Gastrocnemius medialis (tissue), 4 donors: ENCODE data around the gene SHC3. TPM values are rescaled to one million over a fixed set of nuclear protein-coding genes. Genes with fewer than 3 reads are reported as not detected.

Source experiments
- ATAC-seq, 2 donors: fragments of 150-250 bp; one replicate each; pipeline ENCODE4 v1.9.1; 2016
- DNase-seq, 2 donors: peaks; one replicate each; pipeline ENCODE4 v3.0.0-alpha.2; 2019
- H3K27ac ChIP-seq, 4 donors: fragments of 200-600 bp; sonication (generic); 1 replicate in 1 of 4; 2 replicates in 3 of 4; pipeline ENCODE4 v1.5.1; 2016 to 2018; ENCODE audit warnings: mild to moderate bottlenecking in 2 of 4, moderate library complexity in 1 of 4
- H3K27me3 ChIP-seq, 3 donors: fragments of 200-600 bp; sonication (generic) in 2 of 3; 1 replicate in 1 of 3; 2 replicates in 2 of 3; pipeline versions ENCODE4 v1.5.1 to v1.6.0; 2016 to 2019; ENCODE audit warnings: mild to moderate bottlenecking in 1 of 3, moderate library complexity in 1 of 3
- H3K36me3 ChIP-seq, 2 donors: fragments of 200-600 bp; sonication (generic) in 1 of 2; one replicate each; pipeline ENCODE4 v1.5.1; 2017 to 2018
- H3K4me1 ChIP-seq, 2 donors: fragments of 200-600 bp; sonication (generic) in 1 of 2; one replicate each; pipeline ENCODE4 v1.5.1; 2016 to 2017; ENCODE audit warnings: mild to moderate bottlenecking in 2 of 2
- H3K4me3 ChIP-seq, 4 donors: fragments of 200-600 bp; sonication (generic) in 3 of 4; 1 replicate in 1 of 4; 2 replicates in 3 of 4; pipeline ENCODE4 v1.5.1; 2016 to 2019; ENCODE audit warnings: mild to moderate bottlenecking in 2 of 4
- H3K9me3 ChIP-seq, 3 donors: fragments of 200-600 bp; sonication (generic) in 2 of 3; 1 replicate in 1 of 3; 2 replicates in 2 of 3; pipeline ENCODE4 v1.5.1; 2016 to 2019
- POLR2A ChIP-seq, 2 donors: fragments of 450-650 bp; IDR thresholded peaks; one replicate each; pipeline ENCODE4 v1.6.1; 2017; ENCODE audit warnings: antibody characterized with exemption in 2 of 2, mild to moderate bottlenecking in 2 of 2, moderate library complexity in 2 of 2
- in situ Hi-C, 4 donors: fragments of 200-750 bp; cut with MboI; loops; one replicate each; pipeline versions ENCODE4 v1.15.0 to v1.8.0; 2017; ENCODE audit warnings: low sequenced_read_pairs in 4 of 4
- intact Hi-C: fragments of 100-400 bp; cut with DNase I; formaldehyde crosslinking; loops from one replicate; pipeline ENCODE4 v1.15.1; 2023; ENCODE audit warnings: low total_unique reads
- total RNA-seq, 4 donors: library from RNA; depleted of rRNA; stranded (reverse); fragments of >200 nt; gene quantifications; one replicate each; pipeline versions ENCODE4 v1.1.0 to v1.2.3, GENCODE V29; 2016
- TF ChIP-seq, protein P1 (sequence below), 5 experiments: fragments of 450-650 bp in 3 of 5; fragments of 200-600 bp in 2 of 5; sonication (generic) in 2 of 5; IDR thresholded peaks in 4 of 5; conservative IDR thresholded peaks in 1 of 5; 1 replicate in 4 of 5; 2 replicates in 1 of 5; pipeline ENCODE4 v1.5.1; 2016 to 2019; ENCODE audit warnings: antibody characterized with exemption in 5 of 5, mild to moderate bottlenecking in 3 of 5, moderate library complexity in 3 of 5

The SHC3 gene
- total RNA-seq, 4 donors from 2014 or later = 0.09 to 0.29 (median 0.15) TPM; not detected in 1

DNA sequence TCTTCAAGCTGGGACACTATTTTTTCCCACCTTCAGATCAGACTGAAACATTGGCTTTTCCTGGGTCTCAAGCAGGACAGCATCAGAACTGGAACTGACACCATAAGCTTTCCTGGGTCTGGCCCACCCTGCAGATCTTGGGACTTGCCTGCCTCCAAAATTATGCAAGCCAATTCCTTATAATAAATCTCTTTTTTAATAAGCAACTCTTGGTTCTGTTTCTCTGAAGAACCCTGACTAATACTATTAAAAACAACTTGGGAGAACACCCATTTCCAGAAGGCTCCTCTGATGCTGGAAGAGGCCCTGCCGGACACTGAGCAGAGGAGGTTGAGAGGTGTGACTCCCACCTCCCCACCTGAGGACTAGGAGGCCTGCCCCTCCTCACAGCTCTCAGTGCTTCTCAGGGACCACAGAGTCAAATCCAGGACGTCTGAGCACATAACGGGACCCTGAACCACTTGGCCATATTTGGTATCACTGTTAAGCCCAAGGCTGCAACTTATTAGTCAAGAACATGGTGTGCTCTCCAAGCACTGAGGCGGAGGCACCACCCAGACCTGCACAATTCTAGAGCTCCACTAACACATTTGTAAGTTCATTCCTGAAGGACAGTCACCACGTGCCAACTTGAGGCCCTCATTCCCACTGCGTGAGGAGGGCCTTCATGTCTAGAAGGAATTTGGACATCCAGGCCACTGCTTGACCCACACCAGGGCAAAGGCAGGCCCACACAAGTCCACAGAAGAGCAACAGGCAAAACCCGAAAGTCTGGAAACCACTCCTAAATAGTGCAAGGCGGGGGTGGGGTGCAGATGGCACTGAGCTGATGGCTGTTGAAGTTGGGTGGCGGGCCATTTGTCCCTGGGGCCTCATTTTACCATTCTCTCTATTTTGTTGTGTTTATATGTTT, 9.5 kb downstream of the SHC3 start:
- H3K27me3 ChIP-seq = no peaks in the 10 kb centered on the region
- intact Hi-C loops = no loop called here
- no peak overlapping the region for H3K4me3 ChIP-seq
- H3K4me1 ChIP-seq = no peaks in the 10 kb centered on the region
- no peak for ATAC-seq
- TF ChIP-seq, protein P1, sequence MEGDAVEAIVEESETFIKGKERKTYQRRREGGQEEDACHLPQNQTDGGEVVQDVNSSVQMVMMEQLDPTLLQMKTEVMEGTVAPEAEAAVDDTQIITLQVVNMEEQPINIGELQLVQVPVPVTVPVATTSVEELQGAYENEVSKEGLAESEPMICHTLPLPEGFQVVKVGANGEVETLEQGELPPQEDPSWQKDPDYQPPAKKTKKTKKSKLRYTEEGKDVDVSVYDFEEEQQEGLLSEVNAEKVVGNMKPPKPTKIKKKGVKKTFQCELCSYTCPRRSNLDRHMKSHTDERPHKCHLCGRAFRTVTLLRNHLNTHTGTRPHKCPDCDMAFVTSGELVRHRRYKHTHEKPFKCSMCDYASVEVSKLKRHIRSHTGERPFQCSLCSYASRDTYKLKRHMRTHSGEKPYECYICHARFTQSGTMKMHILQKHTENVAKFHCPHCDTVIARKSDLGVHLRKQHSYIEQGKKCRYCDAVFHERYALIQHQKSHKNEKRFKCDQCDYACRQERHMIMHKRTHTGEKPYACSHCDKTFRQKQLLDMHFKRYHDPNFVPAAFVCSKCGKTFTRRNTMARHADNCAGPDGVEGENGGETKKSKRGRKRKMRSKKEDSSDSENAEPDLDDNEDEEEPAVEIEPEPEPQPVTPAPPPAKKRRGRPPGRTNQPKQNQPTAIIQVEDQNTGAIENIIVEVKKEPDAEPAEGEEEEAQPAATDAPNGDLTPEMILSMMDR (IDR thresholded peaks at IDR 0.05 in 4 of 5, conservative IDR thresholded peaks at IDR 0.05 in 1 of 5) = no peak
- TF ChIP-seq POLR2A (IDR thresholded peaks at IDR 0.05) = no peak
- in situ Hi-C loops = no loop called here
- H3K27ac ChIP-seq = no peak overlapping the region
- DNase-seq = no peak
- H3K36me3 ChIP-seq = no peaks in the 10 kb centered on the region
- no peaks in the 10 kb centered on the region for H3K9me3 ChIP-seq

DNA sequence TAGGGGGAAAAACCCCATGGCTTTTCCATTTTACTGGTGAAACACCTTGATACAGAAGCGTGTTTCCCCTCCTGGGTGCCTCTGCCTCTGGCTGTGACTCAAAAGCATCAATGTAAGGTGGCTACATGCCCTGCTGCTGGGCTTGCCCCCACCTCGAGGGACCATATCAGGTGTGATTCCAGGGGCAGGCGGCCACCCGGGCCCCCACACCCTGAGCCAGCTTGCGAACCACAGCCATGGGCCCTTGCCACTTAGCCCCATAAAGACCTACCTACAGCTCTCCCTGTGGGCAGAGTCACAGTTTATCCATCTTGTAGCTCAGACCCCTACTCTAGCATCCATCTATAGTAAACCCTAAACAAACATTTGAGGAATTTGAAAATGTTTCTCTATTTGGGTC, 10.8 kb downstream of the SHC3 start:
- in situ Hi-C loops (no loop called here), intact Hi-C loops (no loop called here)
- Histone ChIP-seq H3K27ac (no peak overlapping the region), H3K27me3 (no peaks in the 10 kb centered on the region), H3K4me3 (no peak overlapping the region), H3K36me3 (no peaks in the 10 kb centered on the region), H3K4me1 (no peaks in the 10 kb centered on the region), H3K9me3 (no peaks in the 10 kb centered on the region)
- TF ChIP-seq, protein P1 (IDR thresholded peaks at IDR 0.05 in 4 of 5, conservative IDR thresholded peaks at IDR 0.05 in 1 of 5) = no peak
- TF ChIP-seq POLR2A (IDR thresholded peaks at IDR 0.05) = no peak
- ATAC-seq = no peak
- DNase-seq = no peak

DNA sequence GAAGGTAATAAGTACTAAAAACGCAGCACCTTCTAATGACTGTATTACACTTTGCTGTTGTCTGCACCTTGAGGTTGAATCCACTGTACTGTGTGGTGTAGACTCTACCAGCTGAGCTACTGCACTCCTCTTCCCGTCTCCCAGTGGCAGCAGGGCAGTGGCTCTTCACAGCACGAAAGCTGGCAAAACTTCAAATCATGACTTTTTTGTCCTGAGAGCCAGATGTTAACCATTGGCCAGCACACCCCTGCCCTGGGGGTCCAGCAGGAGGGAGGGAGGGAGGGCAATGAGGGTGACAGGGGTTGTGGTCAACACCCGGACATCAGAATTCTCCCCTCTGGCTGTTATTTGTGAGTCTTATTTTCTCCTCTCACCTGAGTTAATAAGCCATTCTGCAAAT, 11.8 kb downstream of the SHC3 start:
- intact Hi-C loops (no loop called here), in situ Hi-C loops (no loop called here)
- TF ChIP-seq POLR2A (IDR thresholded peaks at IDR 0.05) = no peak
- TF ChIP-seq, protein P1 (IDR thresholded peaks at IDR 0.05 in 4 of 5, conservative IDR thresholded peaks at IDR 0.05 in 1 of 5) = no peak
- Histone ChIP-seq H3K36me3 (no peaks in the 10 kb centered on the region), H3K4me1 (no peaks in the 10 kb centered on the region), H3K27ac (no peak overlapping the region), H3K9me3 (no peaks in the 10 kb centered on the region), H3K27me3 (no peaks in the 10 kb centered on the region), H3K4me3 (no peak overlapping the region)
- DNase-seq (no peak), ATAC-seq (no peak)

DNA sequence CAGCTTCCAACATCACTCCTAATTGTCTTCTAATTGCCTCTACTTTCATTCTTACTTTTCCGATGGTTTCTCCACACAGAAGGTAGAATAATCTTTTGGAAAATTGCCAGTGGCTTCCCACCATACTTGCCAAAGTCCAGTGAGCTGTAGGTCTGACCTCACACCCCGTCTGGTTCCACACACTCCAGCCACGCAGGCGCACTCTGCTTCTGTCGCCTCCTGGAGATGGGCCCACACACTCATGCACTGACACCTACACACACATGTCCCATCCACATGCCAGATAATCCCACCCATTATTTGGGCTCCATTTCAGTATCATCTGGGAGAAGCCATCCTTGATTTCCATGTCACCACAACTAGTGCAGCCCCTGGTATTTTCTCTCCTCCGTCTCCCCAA, 12.7 kb downstream of the SHC3 start:
- ATAC-seq (no peak), DNase-seq (no peak)
- intact Hi-C loops (no loop called here), in situ Hi-C loops (no loop called here)
- Histone ChIP-seq H3K4me1 (no peaks in the 10 kb centered on the region), H3K27ac (no peak overlapping the region), H3K27me3 (no peaks in the 10 kb centered on the region), H3K4me3 (no peak overlapping the region), H3K9me3 (no peaks in the 10 kb centered on the region), H3K36me3 (no peaks in the 10 kb centered on the region)
- TF ChIP-seq POLR2A (IDR thresholded peaks at IDR 0.05) = no peak
- TF ChIP-seq, protein P1 (IDR thresholded peaks at IDR 0.05 in 4 of 5, conservative IDR thresholded peaks at IDR 0.05 in 1 of 5) = no peak
